NCI-H1105 treated with DMSO at 0.1 percent for 48 hours (cell line): Measurements from ENCODE around the gene PRPS2.

Experiments
- DNase-seq: peaks from one replicate; lab custom pipeline; 2025; lab: John Stamatoyannopoulos, UW

The PRPS2 gene

DNA sequence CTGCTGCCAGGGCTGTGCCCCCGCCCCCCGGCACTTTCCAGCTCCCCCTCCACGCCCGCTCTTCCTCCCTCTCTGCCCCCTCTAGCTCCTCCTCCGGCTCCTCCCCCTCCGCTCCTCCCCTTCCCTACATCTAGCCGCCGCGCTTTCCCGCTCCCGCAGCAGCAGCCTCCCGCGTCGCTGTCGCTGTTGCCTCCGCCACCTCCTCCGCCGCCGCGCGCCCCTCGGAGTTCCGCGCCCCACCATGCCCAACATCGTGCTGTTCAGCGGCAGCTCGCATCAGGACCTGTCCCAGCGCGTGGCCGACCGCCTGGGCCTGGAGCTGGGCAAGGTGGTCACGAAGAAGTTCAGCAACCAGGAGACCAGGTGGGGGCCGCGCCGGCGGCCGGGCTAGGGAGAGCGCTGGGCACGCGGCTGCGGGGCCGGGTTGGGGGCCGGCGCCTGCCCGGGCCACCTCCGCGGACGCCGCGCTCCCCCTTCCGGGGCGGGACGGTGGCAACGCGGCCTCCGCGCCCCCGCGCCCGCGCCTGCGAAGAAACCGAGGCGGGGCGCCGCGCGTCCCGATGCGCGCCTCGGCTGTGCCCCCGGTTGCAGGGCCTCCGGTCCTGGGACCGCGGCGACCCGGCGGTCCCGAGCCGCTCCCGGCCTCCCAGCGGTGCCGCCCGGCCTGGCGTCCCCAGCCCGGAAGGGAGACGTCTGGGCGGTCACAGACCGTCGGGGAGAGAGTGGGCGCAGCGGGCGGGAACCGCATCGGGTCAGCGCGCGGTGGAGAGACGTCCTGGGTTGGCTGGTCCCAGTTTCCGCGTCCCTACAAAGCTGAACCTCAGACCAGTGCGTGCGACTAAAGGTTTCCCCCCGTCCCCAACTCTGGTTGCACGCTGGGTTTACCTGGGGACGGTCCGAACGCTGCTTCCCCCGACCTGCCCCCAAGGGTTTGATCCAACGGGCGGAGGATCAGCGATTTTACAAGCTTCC is at the start of gene PRPS2:
TSS of gene PRPS2 (plus strand) at position 156 of the 972 bp plus-strand sequence. CDS start at position 242, 86 bp downstream.
- DNase-seq, result peak; percentile 47

DNA sequence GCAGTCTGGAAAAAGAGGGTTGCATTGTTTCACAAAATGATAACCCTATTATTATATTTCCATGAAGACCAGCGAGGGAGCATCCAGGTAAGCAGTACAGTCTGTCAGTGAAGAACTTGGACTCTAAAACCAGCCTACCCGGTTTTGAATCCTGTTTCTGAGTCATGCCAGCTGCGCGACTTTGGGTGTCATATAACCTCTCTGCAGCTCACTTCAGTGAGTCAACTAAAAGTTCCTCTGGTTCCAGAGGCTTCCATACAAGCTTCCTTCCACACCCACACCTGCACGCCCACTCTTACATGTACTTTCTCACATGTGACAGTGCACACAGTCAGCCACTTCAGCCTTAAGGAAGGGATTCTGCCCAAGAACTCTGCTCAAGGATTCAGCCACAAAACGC is 49.8 kb upstream of the PRPS2 start:
- DNase-seq, result no peak

DNA sequence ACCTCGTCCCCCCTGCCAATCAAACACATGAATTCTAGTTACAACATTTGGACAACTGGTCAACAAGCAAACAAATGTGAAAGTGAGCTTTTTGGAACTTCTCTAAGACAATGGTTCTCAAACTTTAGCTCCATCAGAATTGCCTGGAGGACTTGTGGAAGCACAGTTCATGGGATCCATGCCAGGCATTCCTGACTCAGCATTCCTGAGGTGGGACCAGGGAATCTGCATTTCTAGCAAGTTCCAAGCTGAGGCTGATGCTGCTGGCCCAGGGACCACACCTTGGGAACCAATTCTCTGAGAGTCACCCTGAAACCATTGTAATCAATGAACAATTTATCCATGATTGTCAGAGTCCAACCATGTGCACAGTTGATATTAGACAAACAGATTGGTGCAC is 43.8 kb upstream of the PRPS2 start:
- no peak for DNase-seq

- no peak for DNase-seq
These were observed 39.3 kb upstream of the PRPS2 start for GRCh38 chrX:12751887-12752286.

- DNase-seq, result no peak
These were observed 37.8 kb upstream of the PRPS2 start for GRCh38 chrX:12753366-12753765.

DNA sequence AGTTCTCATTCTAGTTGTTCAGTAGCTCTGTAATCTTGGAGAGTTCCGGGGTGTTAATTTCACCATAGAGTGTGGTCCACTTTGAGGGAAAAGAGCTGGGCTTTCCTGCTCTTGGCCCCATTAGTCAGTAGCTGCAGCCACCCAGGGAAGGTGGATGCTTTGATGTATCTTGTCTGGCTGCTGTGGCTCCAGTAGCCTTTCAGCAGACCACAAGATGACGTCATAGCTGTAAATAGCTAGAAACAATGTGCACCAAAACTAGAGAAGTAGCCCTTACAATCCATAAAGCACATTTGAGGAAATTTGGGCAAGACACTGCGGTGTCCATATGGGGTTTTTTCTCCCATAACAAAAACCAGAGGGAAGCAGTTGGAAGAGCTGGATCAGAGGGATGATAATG is 32.9 kb upstream of the PRPS2 start:
- no peak for DNase-seq

DNA sequence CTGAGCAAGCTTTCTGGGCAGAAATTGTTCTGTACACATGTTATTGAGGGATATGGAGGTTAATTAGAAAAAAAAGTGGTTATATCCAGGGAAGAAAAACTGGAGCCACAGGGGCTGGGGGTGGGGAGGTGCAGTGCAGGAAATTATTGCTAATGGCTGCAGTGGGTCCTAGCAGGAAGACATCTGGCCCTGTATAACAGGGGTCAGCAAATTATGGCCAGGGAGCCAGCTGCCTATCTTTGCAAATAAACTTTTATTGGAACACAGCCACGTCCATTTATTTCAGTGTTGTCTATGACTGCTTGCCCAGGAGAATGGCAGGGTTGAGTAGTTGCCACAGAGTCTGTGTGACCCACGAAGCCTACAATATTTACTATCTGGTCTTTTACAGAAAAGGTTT is 23.4 kb upstream of the PRPS2 start:
- DNase-seq, result peak; percentile 43

DNA sequence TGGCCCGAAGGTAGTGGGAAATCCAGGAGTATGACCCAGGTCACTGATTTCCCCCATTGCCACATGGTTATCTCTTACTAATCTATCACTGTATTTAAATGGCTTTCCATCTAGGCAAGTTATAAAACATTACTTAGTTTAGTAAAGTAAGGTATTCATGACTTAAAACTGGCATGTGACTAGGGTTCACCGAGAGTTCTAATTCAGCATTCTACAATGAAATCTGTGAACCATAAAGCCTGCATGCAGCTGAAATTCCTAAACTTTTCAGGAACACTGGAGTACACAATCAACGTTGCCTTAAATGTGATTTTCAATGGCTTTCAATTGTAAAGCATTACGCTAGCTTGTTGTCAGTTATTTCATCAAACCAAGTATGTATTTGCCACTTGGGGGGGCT is 22.7 kb upstream of the PRPS2 start:
- no peak for DNase-seq

DNA sequence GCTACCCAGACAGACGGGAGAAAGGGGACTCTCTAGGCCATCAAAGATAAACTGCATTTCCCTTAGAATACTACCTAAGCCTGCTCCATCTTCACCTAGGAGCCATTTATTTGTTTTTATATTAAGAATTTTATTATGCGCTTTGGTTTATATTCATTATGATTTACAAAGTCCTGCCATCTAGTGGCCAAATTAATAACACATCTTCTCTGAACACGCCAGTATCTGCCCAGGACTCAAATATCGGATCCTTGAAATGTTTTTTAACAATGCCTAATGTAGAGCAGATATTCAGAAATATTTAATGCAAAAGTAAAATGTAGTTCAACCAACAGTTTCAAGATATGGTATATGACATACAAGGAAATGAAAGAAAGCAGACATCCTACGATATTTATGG is 20.8 kb upstream of the PRPS2 start:
- peak; percentile 13 for DNase-seq

DNA sequence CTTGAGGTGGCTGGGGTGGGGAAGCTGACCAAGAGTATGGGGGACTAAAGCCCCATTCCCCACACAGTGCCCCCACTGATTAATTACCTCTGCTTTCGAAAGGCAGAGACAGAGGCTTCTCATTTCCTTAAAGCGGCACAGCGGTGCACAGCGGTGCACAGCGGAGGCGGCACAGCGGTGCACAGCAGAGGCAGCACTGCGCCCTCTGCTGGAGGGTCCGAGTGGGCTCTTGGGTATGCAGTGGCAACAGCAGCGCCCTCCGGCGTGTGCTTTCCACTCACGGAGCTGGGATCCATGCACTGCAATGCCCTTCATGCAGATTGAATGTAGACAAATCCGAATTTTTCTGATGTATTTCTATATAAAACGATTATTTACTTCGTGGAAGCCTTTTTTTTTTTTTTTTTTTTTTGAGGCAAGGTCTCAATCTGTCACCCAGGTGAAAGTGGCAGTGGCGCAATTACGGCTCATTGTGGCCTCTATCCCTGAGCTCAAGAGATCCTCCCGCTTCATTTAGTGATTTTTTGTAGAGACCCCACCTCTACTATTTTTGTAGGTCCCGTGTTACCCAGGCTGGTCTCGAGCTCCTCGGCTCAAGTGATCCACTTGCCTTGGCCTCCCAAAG is 19.7 kb upstream of the PRPS2 start:
- no peak for DNase-seq

DNA sequence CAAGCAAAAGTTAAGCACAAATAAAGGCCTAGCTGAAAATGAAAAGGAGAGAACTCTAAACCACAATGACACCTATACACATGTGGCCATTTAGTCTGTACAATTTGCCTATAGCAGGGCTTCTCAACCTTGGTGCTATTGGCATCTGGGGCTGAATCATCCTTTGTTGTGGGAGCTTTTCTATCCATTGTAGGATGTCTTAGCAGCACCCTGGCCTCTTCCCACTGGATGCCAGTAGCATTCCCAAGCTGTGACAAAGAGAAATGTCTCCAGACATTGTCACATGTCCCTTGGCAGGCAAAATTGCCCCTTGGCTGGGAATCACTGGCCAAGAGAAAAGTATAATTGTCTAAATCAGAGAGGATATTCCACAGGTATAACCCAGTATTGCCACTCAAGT is 13.5 kb upstream of the PRPS2 start:
- DNase-seq, result no peak

GRCh38 chrX:12779534-12779933 is 11.7 kb upstream of the PRPS2 start:
- no peak for DNase-seq

GRCh38 chrX:12788645-12789044 is 2.6 kb upstream of the PRPS2 start:
- no peak for DNase-seq

GRCh38 chrX:12789976-12790375 is 1.2 kb upstream of the PRPS2 start:
- no peak for DNase-seq

DNA sequence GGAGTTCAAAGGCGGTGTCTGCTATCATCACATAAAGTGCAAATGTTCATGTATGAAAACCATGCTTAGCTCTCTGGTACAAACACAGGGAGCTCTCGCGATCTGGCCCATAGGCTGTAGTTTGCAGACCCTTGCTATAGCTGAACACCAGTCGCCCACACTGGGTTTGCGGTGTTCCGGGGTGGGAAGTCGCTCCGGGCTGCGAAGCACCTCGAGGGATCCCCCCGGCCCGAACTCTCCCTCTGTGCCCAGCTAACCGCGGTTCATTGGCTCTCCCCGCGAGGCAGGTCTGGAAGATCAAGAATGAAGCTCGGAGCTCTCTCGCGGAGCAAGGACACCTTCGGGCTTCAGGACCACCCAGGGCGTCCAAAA is 341 bp upstream of the PRPS2 start:
- DNase-seq, result peak; percentile 39

DNA sequence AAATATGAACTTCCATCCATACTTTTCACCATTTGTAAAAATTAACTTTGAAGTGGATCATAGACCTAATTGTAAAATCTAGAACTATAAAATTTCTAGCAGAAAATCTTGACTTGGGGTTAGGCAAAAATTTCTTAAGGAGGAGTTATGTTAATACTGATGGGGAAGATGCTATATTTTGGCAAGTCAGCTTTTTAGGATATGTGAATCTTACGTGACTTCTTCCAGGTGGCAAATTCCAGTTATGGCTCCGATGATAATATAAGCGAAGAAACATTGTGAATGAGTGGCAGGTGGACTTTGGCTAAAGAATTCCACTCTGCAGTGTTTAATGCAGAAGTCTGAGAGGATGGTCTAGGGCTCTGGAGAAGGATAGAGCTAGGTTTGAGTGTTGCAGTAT is 1.5 kb downstream of the PRPS2 start:
- no peak for DNase-seq

DNA sequence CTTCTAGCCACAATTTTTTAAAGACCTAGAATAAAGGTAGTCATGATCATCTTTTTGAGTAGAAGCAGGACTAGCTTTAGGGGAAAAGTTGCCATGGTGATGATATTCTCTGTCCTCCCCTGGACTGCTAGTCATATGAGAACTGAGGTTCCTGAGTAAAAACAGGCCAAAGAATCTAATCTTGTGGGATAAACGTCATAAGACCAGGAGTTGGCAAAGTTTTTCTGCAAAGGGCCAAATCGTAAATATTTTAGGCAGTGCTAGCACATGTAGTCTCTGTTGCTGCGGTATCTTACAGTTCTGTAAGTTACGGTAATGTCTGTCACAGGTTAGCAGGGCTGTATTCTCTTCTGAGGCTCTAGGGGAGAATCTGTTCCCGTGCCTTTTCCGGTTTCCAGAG is 3.4 kb downstream of the PRPS2 start:
- no peak for DNase-seq

DNA sequence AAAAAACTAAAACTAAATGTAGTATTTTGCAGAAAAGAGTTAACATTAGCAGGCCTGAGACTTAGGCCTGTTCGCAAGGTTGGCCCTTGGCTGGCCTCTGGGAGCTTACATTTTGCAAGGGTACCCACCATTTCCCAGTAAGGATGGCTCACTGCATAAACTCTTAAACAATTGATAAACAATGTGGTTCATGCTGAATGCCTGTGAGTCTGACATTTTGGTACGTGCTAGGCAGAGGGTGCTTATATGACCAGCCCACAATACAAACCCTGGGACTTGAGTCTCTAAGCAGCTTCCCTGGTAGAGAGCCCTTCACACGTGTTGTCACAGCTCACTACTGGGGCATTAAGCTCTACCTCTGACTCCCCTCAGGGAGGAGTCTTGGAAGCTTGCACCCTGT is 7.4 kb downstream of the PRPS2 start:
- no peak for DNase-seq

GRCh38 chrX:12799118-12799517 is 7.9 kb downstream of the PRPS2 start:
- DNase-seq, result no peak

DNA sequence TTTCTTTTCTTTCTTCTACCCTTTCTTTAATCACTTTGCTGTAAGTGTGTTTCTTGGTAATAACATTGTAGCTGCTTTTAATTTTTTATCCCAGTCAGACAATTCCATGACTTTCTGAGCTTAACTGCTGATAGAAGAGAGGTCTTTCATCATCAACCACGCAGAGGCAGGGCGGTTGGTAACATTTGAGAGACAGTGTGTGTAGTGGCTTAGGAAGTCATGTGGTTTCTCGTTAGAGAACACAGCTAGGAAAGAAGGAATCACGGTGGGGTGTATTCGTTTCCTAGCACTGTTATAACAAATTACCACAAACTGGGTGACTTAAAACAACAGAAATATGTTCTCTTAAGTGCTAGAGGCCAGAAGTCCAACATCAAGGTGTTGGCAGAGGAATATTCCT is 11.5 kb downstream of the PRPS2 start:
- no peak for DNase-seq

DNA sequence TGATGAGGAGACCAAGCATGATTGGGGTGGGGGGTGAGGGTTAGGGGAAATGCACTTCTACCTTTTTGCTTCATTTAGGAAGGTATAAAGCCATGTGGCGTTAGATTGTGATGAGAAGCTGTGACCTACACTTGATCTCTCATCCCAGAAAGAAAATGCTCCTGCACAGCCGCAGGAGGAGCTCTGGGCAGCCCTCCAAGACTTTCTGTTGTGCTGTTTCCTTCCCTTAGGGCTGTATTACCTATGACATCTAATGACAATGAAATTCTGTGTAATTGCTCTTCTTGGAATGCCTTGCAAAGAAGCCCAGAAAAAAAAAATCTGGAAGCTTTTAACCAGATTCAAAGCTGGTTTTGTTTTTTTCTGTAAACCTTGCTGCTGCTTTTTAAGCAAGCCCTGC is 13.4 kb downstream of the PRPS2 start:
- DNase-seq, result peak; percentile 1

DNA sequence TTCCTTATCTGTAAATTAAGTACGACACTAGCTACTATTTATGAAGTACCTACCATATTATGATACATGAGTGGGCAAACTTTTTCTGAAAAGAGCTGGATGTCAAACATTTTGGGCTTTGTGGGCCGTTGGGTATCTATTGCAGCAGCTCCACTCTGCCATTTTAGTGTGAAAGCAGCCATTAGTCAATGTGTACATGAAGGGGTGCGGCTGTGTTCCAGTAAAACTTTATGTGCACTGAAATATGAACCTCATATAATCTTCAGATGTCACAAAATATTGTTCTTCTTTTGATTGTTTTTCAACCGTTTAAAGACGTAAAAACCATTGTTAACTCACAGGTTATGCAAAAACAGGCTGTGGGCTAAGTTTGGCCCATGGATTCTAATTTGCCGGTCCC is 14.1 kb downstream of the PRPS2 start:
- DNase-seq, result no peak

DNA sequence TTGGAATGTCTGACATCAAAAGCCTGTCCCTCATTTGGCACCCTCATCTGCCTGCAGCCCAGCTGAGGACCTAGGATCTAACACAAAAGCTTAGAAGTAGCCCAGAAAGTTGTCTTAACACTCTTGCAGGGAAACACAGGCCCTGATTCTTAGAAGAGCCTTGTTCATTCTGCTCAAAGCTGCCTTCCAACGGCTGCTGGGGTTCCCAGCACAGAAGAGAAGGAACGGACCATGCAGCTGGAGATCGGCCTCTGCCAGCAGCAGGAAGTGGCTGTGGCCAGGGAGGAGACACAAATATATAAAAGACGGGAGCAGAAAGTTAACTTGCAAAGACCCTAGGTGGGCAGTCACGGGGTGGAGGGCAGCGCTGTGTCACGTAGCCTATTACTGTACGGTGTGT is 20.4 kb downstream of the PRPS2 start:
- DNase-seq, result no peak

DNA sequence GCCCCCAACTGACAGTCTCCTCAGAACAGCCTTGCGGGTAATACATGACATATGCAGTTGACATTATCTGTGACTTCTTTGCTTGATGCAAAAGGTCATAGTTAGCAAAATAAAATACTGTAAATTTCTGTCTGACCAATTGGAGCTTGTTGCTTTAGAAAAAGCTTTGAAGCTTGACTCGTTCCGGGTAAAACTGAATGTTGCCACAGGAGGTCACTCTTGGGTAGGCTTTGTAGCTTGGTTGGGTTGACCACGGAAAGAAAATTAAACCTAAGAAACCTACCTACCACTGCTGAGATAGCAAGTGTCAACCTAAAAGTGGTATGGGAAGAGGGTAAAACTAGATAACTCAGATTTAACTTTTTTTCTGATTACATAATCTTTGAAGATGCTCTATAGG is 23.2 kb downstream of the PRPS2 start:
- DNase-seq, result peak; percentile 3
